Ishikawa (cell line): ENCODE results near the gene PDHA1.

ENCODE experiments used
- CEBPB ChIP-seq: IDR thresholded peaks from 2 replicates; pipeline ENCODE4 v1.6.1; 2012
- CREB1 ChIP-seq: IDR thresholded peaks from 2 replicates; pipeline ENCODE4 v1.6.1; 2012; ENCODE audit warnings: low read depth
- EGR1 ChIP-seq: IDR thresholded peaks from 2 replicates; pipeline ENCODE4 v1.6.1; 2012
- EP300 ChIP-seq: IDR thresholded peaks from 2 replicates; pipeline ENCODE4 v1.6.1; 2012; ENCODE audit warnings: borderline replicate concordance
- NFIC ChIP-seq: IDR thresholded peaks from 2 replicates; pipeline ENCODE4 v1.6.1; 2012
- RAD21 ChIP-seq: IDR thresholded peaks from 2 replicates; pipeline ENCODE4 v1.6.1; 2012; ENCODE audit warnings: low read depth
- TAF1 ChIP-seq: IDR thresholded peaks from 2 replicates; pipeline ENCODE4 v1.6.1; 2012; ENCODE audit warnings: low read depth, mild to moderate bottlenecking
- TCF12 ChIP-seq: IDR thresholded peaks from 2 replicates; pipeline ENCODE4 v1.6.1; 2012; ENCODE audit warnings: low read depth
- TEAD4 ChIP-seq: IDR thresholded peaks from 2 replicates; pipeline ENCODE4 v1.6.1; 2012
- USF1 ChIP-seq: IDR thresholded peaks from 2 replicates; pipeline ENCODE4 v1.6.1; 2012
- YY1 ChIP-seq: IDR thresholded peaks from 2 replicates; pipeline ENCODE4 v1.6.1; 2012; ENCODE audit warnings: low read depth
- TF ChIP-seq, protein P1 (sequence below): IDR thresholded peaks from 2 replicates; pipeline ENCODE4 v1.6.1; 2012

GRCh38 chrX:19389227-19389845 lies 45.6 kb downstream of the PDHA1 start:
- TF ChIP-seq EP300: no peak
- TF ChIP-seq CEBPB: no peak
- no peak for TF ChIP-seq YY1
- no peak for TF ChIP-seq NFIC
- TF ChIP-seq, protein P1, sequence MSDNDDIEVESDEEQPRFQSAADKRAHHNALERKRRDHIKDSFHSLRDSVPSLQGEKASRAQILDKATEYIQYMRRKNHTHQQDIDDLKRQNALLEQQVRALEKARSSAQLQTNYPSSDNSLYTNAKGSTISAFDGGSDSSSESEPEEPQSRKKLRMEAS: no peak
- TF ChIP-seq CREB1: no peak
- TF ChIP-seq TEAD4: no peak
- no peak for TF ChIP-seq EGR1
- TF ChIP-seq TAF1: no peak
- no peak for TF ChIP-seq TCF12
- TF ChIP-seq USF1: no peak
- TF ChIP-seq RAD21: no peak
